Mucosa of descending colon (tissue), 3 donors: ENCODE results near the gene CRKL. TPM values are rescaled to one million over a fixed set of nuclear protein-coding genes. Genes with fewer than 3 reads are reported as not detected.

Experiments used
- ATAC-seq: fragments of 200-7000 bp; cut with Tn5 transposase; one replicate; pipeline ENCODE4 v1.9.1; 2020; ENCODE audit warnings: mild to moderate bottlenecking, moderate library complexity
- DNase-seq, 3 donors: peaks; one replicate each; pipeline ENCODE4 v3.0.0-alpha.2; 2020
- H3K36me3 ChIP-seq: fragments of 200-600 bp; one replicate; pipeline ENCODE4 v1.8.0; 2021; ENCODE audit warnings: low read depth, mild to moderate bottlenecking
- H3K4me1 ChIP-seq: fragments of 200-600 bp; one replicate; pipeline ENCODE4 v1.8.0; 2021; ENCODE audit warnings: low read depth, mild to moderate bottlenecking
- H3K4me3 ChIP-seq: fragments of 200-600 bp; one replicate; pipeline ENCODE4 v1.8.0; 2021; ENCODE audit warnings: mild to moderate bottlenecking
- H3K9me3 ChIP-seq: fragments of 200-600 bp; one replicate; pipeline ENCODE4 v1.8.0; 2021; ENCODE audit warnings: mild to moderate bottlenecking
- intact Hi-C, 2 donors: fragments of 100-400 bp; cut with DNase I in 1 of 2; cut with micrococcal nuclease in 1 of 2; formaldehyde crosslinking; loops; one replicate each; pipeline versions ENCODE4 v1.11.0 to v1.11.1; 2022; cut with DNase I, micrococcal nuclease
- total RNA-seq, 3 donors: library from RNA; stranded (reverse); fragmentation: NEBNext Ultra II Directional in 2 of 3; extraction: Animal tissue kit (Norgen Biotek cat#: 25700) in 2 of 3; gene quantifications; one replicate each; pipeline versions ENCODE4 v1.2.1 to v1.2.4, GENCODE V29; 2021 to 2023
- TF ChIP-seq, protein P1 (sequence below): fragments of 200-600 bp; IDR thresholded peaks from one replicate; pipeline ENCODE4 v1.8.0; 2022; ENCODE audit warnings: antibody characterized with exemption, mild to moderate bottlenecking
- donor health status: DM: no; HTN: no; CAD: no; lungs with moderate emphysema.
- donor health status: DM: no; HTN: no; CAD: no.
- donor health status: DM: no; HTN: yes; CAD: no.

The CRKL gene
- total RNA-seq, 3 donors from 2014 or later = 48.7 to 63.4 (median 55.3) TPM

DNA sequence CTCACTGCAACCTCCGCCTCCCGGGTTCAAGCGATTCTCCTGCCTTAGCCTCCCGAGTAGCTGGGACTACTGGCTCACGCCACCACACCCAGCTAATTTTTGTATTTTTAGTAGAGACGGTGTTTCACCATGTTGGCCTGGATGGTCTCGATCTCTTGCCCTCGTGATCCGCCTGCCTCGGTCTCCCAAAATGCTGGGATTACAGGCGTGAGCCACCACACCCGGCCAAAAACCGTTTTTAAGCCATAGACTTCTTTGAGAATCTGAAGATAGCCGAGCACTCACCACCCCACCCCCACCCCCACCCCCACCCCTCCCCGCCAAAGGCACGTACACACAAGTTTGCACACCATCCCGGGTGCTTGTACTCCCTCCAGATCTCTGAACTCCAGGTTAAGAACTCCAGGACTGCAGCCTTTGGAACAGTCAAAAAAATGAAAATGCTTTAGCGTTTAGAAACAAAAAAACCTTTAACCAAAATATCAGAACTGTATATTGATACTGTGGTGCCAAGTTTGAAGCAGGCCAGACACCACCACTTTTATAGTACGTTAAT, 1.5 kb downstream of the CRKL start:
- Histone ChIP-seq H3K9me3 (no peaks in the 10 kb centered on the region), H3K36me3 (no peaks in the 10 kb centered on the region), H3K4me3 (peak overlapping the region; percentile 69), H3K4me1 (peaks cover 14% of the 10 kb centered on the region)
- intact Hi-C loops = loop anchor here (5.0 to 10.0 kb wide), 2 partner anchors 39 to 66 kb away; partner anchors contain the start of gene LZTR1 (in 1 of the 2)
- TF ChIP-seq, protein P1, sequence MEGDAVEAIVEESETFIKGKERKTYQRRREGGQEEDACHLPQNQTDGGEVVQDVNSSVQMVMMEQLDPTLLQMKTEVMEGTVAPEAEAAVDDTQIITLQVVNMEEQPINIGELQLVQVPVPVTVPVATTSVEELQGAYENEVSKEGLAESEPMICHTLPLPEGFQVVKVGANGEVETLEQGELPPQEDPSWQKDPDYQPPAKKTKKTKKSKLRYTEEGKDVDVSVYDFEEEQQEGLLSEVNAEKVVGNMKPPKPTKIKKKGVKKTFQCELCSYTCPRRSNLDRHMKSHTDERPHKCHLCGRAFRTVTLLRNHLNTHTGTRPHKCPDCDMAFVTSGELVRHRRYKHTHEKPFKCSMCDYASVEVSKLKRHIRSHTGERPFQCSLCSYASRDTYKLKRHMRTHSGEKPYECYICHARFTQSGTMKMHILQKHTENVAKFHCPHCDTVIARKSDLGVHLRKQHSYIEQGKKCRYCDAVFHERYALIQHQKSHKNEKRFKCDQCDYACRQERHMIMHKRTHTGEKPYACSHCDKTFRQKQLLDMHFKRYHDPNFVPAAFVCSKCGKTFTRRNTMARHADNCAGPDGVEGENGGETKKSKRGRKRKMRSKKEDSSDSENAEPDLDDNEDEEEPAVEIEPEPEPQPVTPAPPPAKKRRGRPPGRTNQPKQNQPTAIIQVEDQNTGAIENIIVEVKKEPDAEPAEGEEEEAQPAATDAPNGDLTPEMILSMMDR = no peak
- ATAC-seq = no peak
- DNase-seq = peak in 2 of 3 donors; percentile 17 to 34

DNA sequence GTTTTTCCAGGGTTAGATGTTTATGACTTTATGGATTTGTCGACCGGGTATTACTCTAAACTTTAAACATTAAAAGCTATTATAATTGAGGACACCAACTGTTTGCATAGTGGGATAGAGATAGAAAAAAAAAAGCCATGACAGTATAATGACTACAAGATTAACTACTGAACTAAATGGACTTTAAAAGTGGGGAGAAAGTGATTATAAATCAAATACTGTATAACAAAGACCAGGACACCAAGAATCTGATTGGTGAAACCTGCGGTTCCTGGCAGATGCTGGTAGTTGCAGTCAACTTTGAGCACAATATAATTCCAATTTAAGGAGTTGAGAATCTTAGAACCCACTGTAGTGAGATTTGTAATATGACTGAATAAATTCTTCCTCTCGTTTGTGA, 2.5 kb downstream of the CRKL start:
- ATAC-seq (no peak), DNase-seq (no peak)
- Histone ChIP-seq H3K4me3 (no peak overlapping the region), H3K36me3 (no peaks in the 10 kb centered on the region), H3K9me3 (no peaks in the 10 kb centered on the region), H3K4me1 (peaks cover 14% of the 10 kb centered on the region)
- TF ChIP-seq, protein P1 = no peak
- intact Hi-C loops = loop anchor here (5.0 to 10.0 kb wide), 2 partner anchors 38 to 65 kb away; partner anchors contain the start of gene LZTR1 (in 1 of the 2)

DNA sequence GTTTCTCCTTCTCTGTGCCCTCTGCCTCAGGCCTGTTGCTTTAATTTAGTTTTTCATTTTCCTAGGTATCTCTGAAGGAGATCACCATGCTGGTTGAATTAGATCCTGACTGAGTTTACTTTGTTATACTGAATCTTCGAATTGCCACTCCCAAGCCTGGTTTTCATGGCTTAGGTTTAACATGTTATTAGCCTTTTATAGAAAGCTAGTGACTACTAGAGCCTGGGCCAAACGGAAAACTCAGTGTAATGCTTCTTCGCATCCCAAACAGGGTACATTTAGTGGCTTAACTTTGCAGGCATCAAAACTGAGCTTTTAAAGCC, 3.6 kb downstream of the CRKL start:
- TF ChIP-seq, protein P1 = no peak
- DNase-seq = no peak
- peaks cover 23% of the 10 kb centered on the region for H3K4me1 ChIP-seq
- no peak overlapping the region for H3K4me3 ChIP-seq
- ATAC-seq = no peak
- intact Hi-C loops = no loop called here
- H3K36me3 ChIP-seq = no peaks in the 10 kb centered on the region
- H3K9me3 ChIP-seq = no peaks in the 10 kb centered on the region

DNA sequence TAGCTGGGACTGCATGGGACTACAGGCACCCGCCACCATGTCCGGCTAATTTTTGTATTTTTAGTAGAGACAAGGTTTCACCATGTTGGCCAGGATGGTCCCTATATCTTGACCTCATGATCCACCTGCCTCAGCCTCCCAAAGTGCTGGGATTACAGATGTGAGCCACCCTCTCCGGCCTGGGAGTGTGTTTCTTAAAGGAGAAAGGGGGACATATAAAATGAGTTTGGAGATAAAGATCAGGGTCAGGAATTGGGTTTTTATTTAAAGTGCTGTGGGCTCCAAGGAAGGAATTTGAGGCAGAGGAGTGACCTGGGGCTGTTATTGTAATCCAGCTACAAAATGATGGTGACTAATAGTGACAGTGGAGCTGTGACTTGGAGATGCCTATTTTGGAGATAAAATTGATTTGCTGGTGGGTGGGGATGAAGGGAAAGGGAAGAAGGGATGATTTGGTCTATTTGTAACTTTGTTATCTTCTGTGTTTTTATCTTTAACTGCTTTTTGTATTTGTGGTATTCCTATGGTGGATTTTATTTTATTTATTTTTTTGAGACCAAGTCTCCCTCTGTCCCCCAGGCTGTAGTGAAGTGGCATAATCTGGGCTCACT, 5.0 kb downstream of the CRKL start:
- no peaks in the 10 kb centered on the region for H3K36me3 ChIP-seq
- intact Hi-C loops = no loop called here

DNA sequence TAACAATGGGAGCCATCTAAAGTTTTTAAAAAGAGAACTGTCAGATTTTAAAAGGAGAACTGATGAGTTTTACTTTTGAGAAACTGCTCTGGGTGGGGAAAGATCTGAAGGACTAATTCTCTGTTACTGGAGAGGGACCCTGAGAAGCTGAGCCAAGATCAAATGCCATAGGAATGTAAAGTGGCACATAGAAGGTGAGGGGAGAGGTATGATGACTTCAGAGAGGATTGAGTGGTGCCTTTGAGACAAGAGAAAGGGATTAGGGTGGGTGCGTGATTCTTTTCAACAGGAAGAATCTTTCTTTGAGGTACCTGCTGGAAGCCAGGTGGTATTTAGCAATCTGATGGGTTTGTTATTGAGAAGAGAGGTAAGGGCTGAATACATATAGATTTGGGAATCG, 9.0 kb downstream of the CRKL start:
- no peak for ATAC-seq
- TF ChIP-seq, protein P1 = no peak
- no peaks in the 10 kb centered on the region for H3K36me3 ChIP-seq
- peaks cover 18% of the 10 kb centered on the region for H3K4me1 ChIP-seq
- no peaks in the 10 kb centered on the region for H3K9me3 ChIP-seq
- no peak for DNase-seq
- intact Hi-C loops = no loop called here
- no peak overlapping the region for H3K4me3 ChIP-seq

More for the DNA sequence above, 5.0 kb downstream of the CRKL start:
- H3K4me3 ChIP-seq = no peak overlapping the region
- no peaks in the 10 kb centered on the region for H3K9me3 ChIP-seq
- DNase-seq (no peak), ATAC-seq (no peak)
- peaks cover 28% of the 10 kb centered on the region for H3K4me1 ChIP-seq
- TF ChIP-seq, protein P1 = no peak
